GM12864 (cell line): ENCODE results near the gene SHISA6.

Experiments used
- DNase-seq: peaks from one replicate; pipeline ENCODE4 v3.0.0-alpha.2; 2011; ENCODE audit warnings: low read depth
- H3K4me3 ChIP-seq: 2 replicates; pipeline ENCODE4 v1.5.1; 2011; ENCODE audit warnings: mild to moderate bottlenecking, low read depth, low read length, control low read depth
- CTCF ChIP-seq: IDR thresholded peaks from 2 replicates; pipeline ENCODE4 v1.5.1; 2011; ENCODE audit warnings: low read depth, mild to moderate bottlenecking, moderate library complexity, low read length, control low read depth, inconsistent platforms; ENCODE audit errors: missing control alignments

Gene SHISA6

DNA sequence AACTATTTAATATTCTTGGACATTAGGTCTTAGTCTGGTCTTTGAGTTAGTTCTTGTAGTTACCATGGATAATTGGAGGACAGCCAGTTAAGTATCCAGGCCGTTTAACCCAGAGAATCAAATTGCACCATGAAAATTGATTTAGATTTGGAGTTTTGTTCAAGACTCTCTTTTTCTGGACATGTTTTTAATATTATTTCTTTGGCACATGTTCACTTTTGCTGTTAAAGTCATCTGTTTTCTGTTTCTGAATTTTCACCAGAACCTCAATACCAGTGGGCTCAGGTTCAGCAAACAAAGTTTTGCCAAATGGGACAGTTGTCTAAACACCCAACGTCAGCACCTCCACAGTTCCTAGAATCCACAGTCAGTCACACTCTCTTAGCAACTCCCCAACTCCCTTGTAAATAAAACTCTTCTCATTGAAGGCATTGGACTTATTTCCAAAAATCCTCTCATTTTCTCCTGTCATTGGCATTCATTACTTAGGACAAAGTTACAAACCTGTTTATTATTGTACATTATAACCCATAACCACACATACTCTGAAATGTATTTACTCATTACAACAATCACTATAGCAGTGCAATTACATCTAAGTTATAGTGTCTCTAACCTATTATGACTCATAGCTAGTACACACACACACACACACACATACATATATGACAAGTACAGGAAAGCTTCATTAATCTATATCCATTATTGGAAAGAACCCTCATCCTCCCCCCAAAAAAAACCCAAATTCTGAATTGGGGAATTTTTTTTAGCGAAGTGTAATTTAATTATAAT is 323.8 kb downstream of the SHISA6 start:
- no peak for DNase-seq
- H3K4me3 ChIP-seq, result no peak overlapping the region
- no peak for TF ChIP-seq CTCF

DNA sequence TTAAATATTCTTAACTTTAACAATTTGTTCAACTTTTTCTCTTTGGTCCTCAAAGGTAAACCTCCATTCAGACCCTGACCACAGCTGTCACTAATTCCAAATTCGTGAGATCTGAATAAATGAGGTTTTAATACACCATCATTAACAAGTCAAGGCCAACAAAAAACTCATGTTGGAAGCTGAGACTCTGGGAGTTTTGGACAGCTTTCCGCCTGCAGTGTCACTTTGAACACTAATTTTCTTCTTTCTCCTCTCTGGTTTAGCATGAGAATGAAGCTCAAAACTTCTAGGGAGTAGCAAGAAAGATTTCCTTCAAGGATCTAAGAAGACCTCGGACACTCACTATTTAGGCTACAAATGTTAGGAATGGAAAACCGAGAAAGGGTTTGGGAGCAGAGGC is 324.6 kb downstream of the SHISA6 start:
- no peak for DNase-seq
- no peak overlapping the region for H3K4me3 ChIP-seq
- no peak for TF ChIP-seq CTCF

- H3K4me3 ChIP-seq, result no peak overlapping the region
- TF ChIP-seq CTCF, result no peak
Observed at GRCh38 chr17:11578998-11579397, 338.0 kb downstream of the SHISA6 start.

DNA sequence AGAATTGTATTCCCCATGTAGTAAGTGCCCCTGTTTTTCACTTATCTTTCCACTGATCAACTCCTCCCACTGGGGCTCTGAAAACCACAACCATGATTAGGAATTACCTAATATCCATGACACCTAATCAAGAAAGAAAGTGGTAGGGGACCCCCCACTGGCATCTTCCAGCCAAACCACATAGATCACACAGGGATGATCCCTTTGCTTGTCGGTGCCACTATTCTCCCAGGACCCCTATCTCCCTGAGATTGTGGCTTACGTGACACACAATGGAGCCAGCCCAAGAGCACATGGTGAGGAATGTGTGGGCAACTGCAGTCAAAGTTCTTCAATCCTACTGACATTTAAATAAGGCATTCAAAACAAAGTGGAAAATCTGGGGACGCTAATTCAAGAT is 339.7 kb downstream of the SHISA6 start:
- TF ChIP-seq CTCF, result no peak
- no peak overlapping the region for H3K4me3 ChIP-seq
- DNase-seq, result no peak

More at GRCh38 chr17:11578998-11579397, 338.0 kb downstream of the SHISA6 start:
- no peak for DNase-seq

DNA sequence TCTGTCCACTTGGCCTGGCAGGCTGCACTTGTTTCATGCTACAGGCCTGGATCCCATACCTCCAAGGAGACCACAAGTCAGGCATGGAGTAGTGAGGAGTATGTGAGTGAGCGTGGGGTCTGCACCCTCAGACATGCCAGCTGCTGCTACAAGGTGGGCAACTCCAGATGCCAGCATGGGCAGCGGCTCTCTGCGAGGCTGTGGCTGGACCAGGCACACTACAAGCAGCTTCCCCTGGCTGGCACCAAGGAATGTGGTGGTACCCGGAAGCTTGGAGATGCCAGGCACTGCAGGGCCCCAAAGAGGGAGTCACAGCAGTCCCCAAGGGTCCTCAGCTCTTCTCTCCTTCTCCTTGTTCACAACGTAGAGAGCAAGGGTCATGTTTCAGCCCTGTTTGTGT is 341.2 kb downstream of the SHISA6 start:
- no peak overlapping the region for H3K4me3 ChIP-seq
- TF ChIP-seq CTCF, result no peak
- DNase-seq, result no peak

DNA sequence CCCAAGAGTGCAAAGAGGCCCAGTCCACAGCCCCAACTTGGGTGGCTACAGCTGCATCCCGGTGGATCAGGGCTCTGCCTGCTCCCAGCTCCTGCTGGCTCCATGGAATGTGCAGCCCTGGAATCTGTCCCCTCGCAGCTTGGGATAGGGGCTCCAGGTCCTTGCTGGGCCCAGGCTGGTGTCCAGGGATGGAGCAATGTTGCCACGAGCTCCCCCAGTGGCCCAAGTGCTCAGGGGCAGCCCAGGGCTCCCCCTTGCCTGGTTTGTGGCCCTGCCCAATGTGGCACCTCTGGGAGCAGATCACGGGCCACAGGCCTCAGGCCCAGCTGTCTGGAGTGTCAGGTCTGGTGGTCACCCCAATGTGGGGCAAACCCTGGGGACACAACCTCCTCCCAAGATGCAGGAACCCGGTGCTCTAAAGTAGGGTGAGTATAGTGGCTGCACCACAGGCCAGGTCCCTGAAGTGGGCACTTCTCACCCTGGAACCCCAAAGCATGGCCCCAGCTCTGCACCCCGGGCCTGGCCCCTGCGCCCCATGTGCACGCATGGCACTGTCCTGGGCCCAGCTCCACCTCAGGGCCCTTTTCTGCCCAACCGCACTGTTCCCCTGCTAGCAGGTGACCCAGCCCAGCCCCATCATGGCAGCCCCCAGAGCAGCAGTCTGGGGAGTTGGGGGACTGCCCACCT is 342.4 kb downstream of the SHISA6 start:
- no peak for TF ChIP-seq CTCF
- DNase-seq, result no peak
- no peak overlapping the region for H3K4me3 ChIP-seq
